ENCODE results near the gene CCL24. TPM values are rescaled to one million over a fixed set of nuclear protein-coding genes. Genes with fewer than 3 reads are reported as not detected.

Gene CCL24
- total RNA-seq, 2 donors from 2014 or later: not detected

Other genes starting within 250 kb of the CCL24 start
- gene HIP1, start 74.9 kb downstream of the CCL24 start, total RNA-seq: 10 to 100 TPM; 27.0 to 29.2 TPM
- under 1 TPM; 0.97 to 1.00 TPM for gene CCL26, start 41.6 kb downstream of the CCL24 start, total RNA-seq
- 10 to 100 TPM; 28.9 to 30.8 TPM for gene RHBDD2, start 65.2 kb upstream of the CCL24 start, total RNA-seq
- 10 to 100 TPM; 76.3 to 88.8 TPM for gene POR, start 101.3 kb upstream of the CCL24 start, total RNA-seq
- 10 to 100 TPM; 54.2 to 55.3 TPM for gene TMEM120A, start 180.8 kb upstream of the CCL24 start, total RNA-seq
- 10 to 100 TPM in 1 of 2 donors, 1 to 10 TPM in 1; 4.8 to 22.6 TPM for gene STYXL1, start 234.2 kb upstream of the CCL24 start, total RNA-seq
- 10 to 100 TPM; 94.5 to 94.9 TPM for gene MDH2, start 234.3 kb upstream of the CCL24 start, total RNA-seq